Bronchial epithelial cell (primary cell): Measurements from ENCODE around the gene PPP4C. TPM values are rescaled to one million over a fixed set of nuclear protein-coding genes. Genes with fewer than 3 reads are reported as not detected.

Source experiments
- DNase-seq: peaks from one replicate; pipeline ENCODE4 v3.0.0-alpha.2; 2010; ENCODE audit warnings: low read depth
- FAIRE-seq: peaks from 2 replicates; lab custom pipeline; 2011; peaks lifted over from hg19 to GRCh38; lab: Jason Lieb, UNC
- H3K27me3 ChIP-seq: 2 replicates; pipeline ENCODE4 v1.5.1; 2011; ENCODE audit warnings: low read length; ENCODE audit not compliant: control insufficient read depth, insufficient read depth
- H3K36me3 ChIP-seq: 2 replicates; pipeline ENCODE4 v1.5.1; 2011; ENCODE audit warnings: low read length; ENCODE audit not compliant: control insufficient read depth, insufficient read depth
- H3K4me3 ChIP-seq: 2 replicates; pipeline ENCODE4 v1.5.1; 2011; ENCODE audit warnings: mild to moderate bottlenecking, low read depth, low read length, control low read depth
- CTCF ChIP-seq: IDR thresholded peaks from 2 replicates; pipeline ENCODE4 v1.5.1; 2011; ENCODE audit warnings: mild to moderate bottlenecking, moderate library complexity, low read length, control low read depth, inconsistent platforms; ENCODE audit not compliant: insufficient read depth, severe bottlenecking
- total RNA-seq: library from RNA; depleted of rRNA; stranded (reverse); fragments of >200 nt; gene quantifications from 2 replicates; pipeline ENCODE4 v1.2.1, GENCODE V29; 2014

Gene PPP4C
- total RNA-seq, 1 donor from 2014 or later: 249 TPM

DNA sequence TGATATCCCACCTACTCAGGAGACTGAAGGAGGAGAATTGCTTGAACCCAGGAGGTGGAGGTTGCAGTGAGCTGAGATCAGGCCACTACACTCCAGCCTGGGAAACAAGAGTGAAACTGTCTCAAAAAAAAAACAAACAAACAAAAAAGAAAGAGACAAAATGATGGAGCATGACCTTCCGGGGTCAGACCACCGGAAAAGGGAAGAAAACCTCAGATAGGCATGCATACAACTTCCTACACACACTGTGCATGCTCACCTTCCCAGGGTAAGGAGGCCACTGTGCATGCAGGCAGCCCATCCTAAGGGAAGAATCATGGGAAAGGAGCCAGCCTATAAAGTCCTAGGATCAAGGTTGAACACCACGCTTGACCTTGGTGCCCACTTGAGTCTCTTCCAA, 56.8 kb downstream of the PPP4C start:
- no peak for TF ChIP-seq CTCF
- DNase-seq: no peak
- FAIRE-seq: no peak

More for the DNA sequence above, 56.8 kb downstream of the PPP4C start:
- Histone ChIP-seq H3K36me3 (no peaks in the 10 kb centered on the region), H3K4me3 (no peak overlapping the region), H3K27me3 (no peaks in the 10 kb centered on the region)

Other genes with a start within 250 kb of the PPP4C start
- gene CDIPT, start 212.8 kb upstream of the PPP4C start, total RNA-seq: 46.1 and 53.2 TPM in 2 replicates
- gene SEZ6L2, start 176.4 kb upstream of the PPP4C start, total RNA-seq: 1.8 and 2.9 TPM in 2 replicates
- gene ASPHD1, start 175.5 kb upstream of the PPP4C start, total RNA-seq: 1.2 and 2.4 TPM in 2 replicates
- 8.2 and 12.2 TPM in 2 replicates for gene KCTD13, start 149.8 kb upstream of the PPP4C start, total RNA-seq
- 49.8 and 66.1 TPM in 2 replicates for gene TMEM219, start 113.9 kb upstream of the PPP4C start, total RNA-seq
- 24.7 and 28.7 TPM in 2 replicates for gene TAOK2, start 102.1 kb upstream of the PPP4C start, total RNA-seq
- gene HIRIP3, start 80.4 kb upstream of the PPP4C start, total RNA-seq: 6.0 and 6.8 TPM in 2 replicates
- gene INO80E, start 79.8 kb upstream of the PPP4C start, total RNA-seq: 15.1 and 22.6 TPM in 2 replicates
- gene DOC2A, start 65.0 kb upstream of the PPP4C start, total RNA-seq: not detected in 2 replicates
- not detected in 2 replicates for gene C16orf92, start 52.8 kb upstream of the PPP4C start, total RNA-seq
- not detected in 2 replicates for gene TLCD3B, start 44.7 kb upstream of the PPP4C start, total RNA-seq
- gene ALDOA, start 10.2 kb upstream of the PPP4C start, total RNA-seq: 496 and 527 TPM in 2 replicates
- 0.26 and 0.90 TPM in 2 replicates for gene TBX6, start 15.9 kb downstream of the PPP4C start, total RNA-seq
- gene YPEL3, start 20.2 kb downstream of the PPP4C start, total RNA-seq: 3.7 and 7.4 TPM in 2 replicates
- gene GDPD3, start 37.5 kb downstream of the PPP4C start, total RNA-seq: 7.1 and 20.7 TPM in 2 replicates
- gene MAPK3, start 47.2 kb downstream of the PPP4C start, total RNA-seq: 7.4 and 13.4 TPM in 2 replicates
- gene CORO1A, start 107.6 kb downstream of the PPP4C start, total RNA-seq: 0.79 and 1.5 TPM in 2 replicates
- gene BOLA2B, start 117.7 kb downstream of the PPP4C start, total RNA-seq: 45.7 and 235 TPM in 2 replicates
- 24.5 and 24.6 TPM in 2 replicates for gene SLX1A, start 117.9 kb downstream of the PPP4C start, total RNA-seq
- gene SULT1A3, start 123.3 kb downstream of the PPP4C start, total RNA-seq: 0.26 and 3.3 TPM in 2 replicates
- 0.64 and 1.1 TPM in 2 replicates for gene NPIPB13, start 172.5 kb downstream of the PPP4C start, total RNA-seq